HG03135 (cell line): ENCODE results near the gene DNASE2B.

Experiments used
- ATAC-seq: cut with Tn5 transposase; IDR thresholded peaks from one replicate; pipeline ENCODE4 v1.9.1; 2021; ENCODE audit warnings: mild to moderate bottlenecking, moderate library complexity; ENCODE audit not compliant: unreplicated experiment

Gene DNASE2B, protein sequence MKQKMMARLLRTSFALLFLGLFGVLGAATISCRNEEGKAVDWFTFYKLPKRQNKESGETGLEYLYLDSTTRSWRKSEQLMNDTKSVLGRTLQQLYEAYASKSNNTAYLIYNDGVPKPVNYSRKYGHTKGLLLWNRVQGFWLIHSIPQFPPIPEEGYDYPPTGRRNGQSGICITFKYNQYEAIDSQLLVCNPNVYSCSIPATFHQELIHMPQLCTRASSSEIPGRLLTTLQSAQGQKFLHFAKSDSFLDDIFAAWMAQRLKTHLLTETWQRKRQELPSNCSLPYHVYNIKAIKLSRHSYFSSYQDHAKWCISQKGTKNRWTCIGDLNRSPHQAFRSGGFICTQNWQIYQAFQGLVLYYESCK

DNA sequence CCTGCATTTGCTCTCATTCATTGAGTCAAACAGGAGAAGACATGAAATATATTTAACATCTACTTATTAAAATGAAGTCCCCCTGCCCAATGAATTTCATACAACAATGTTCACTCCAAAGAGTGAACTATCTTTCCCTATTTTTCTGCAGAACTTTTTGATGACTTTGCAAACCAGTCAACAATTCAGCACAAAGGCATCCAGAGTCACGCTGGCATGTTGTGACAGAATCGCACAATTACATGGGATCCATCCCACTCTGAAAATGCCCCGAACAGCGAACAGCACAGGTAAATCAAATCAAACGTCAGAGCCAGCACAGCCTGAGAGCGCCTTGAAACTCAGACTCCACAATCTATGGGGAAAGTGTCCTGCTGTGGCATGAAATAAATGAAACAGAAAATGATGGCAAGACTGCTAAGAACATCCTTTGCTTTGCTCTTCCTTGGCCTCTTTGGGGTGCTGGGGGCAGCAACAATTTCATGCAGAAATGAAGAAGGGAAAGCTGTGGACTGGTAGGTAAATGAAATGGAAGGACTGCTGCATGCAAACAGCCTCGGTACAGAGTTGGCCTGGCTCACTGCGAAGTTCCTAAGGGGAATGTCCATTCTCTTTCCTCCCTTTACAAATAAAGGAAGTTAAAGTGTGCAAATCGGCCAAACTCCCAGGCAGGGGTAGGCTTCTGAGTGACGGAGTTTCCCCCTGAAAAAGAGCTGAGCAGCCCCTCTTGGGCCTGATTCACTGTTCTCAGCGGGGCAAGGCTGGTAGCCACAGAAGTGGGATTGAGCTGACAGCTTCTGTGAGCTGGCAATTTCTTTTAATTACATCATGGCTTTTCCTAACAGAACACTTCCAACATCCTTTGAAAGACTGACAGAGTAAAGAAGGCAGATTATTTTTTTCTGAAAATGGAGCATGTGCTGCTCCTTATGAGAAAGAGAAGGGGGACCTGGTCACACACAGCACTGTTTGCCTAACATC, at the start of gene DNASE2B:
Gene DNASE2B (plus strand): TSS at position 310 of the 981 bp plus-strand sequence. CDS start 81 bp downstream, at position 391.
- no peak for ATAC-seq

DNA sequence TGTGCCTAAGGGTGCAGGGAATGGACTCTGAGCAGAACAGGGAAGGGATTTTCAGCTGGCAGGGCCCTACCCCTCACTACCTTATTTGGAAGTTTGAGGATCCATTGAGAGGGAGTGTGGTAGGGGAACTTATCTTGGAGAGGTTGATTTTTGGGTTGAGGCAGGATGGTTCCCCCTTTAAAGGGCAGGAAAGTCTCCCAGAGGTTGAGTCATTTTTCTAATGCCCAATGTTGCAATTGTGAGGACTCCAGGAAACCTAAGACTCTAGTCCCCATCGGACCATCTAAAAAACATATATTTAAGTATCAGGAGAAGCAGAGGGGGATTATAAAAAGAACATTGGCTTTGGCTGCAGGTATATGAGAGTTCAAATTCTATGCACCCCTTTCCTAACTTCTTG, 49.5 kb upstream of the DNASE2B start:
- no peak for ATAC-seq

DNA sequence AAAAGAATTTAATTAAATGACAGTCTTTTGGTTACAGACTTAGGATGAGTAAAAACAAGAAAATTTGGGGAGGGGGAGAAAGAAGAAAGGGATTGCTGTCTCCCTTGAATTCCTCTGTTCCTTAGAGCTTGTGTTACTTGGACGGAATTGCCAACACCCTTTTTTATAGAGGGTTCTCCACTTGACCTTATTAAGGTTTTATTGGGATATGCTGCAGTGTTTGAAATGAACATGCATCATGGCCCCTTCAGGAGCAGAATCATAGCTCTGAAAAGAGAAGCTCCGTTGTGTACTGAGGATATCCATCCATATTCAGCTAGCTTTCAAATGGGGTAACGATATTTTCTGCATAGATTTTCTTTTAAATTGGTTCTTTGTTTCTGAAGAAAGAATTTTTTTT, 48.2 kb upstream of the DNASE2B start:
- no peak for ATAC-seq

DNA sequence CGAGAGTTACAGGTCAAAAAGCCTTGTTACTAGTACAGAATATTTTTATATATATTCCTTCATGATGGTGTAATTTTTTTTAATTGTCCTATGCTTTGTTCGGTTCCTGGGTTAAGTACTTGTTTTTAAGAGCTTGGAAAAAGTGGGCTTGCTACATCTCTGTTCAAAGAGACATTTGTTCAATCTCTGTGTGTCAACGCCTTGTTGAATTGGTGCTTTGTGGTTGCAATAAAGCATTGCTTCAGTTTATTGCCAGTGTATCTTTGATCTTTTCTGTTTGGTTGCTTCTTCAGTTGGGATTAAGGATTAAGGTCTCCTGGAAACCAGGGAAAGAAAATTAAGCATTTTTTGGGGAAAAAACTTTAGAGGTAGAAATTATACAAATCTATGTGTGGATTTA, 47.7 kb upstream of the DNASE2B start:
- no peak for ATAC-seq

DNA sequence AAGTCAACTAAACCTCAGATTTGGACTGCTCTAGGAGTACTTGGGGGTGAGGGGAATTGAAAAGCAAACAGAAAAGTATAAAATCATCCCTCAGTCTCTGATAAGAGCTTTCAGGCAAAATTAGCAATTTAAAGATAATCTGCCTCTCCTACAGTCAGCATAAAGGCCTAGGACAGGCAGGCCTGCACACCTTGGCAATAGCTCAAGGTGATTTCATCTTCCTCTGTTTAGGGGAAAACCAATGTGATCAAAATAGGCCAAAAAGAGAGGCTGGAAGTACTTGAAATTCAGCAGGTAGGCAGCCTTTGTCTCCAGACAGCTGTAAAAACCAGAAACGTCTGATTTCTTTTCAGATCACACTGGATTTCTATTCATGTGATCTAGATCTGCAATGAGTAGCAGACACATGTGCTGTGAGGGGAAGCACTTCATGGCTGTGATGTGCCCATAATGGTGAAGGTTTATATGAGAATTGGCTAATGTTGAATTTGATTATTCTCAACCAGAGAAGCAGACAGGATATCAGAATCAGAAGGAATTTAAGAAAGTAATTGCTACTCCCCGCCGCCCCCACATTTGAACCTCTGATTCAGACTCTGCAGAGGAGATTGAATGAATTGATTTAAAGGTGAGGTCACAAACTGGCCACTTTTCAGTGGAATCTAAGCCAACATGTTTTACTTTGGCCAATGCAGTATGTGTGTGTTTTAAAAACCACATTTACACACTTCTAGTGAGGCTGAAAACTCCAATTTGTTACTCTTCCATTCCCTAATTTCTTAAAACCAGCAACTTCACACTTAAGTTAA, 45.8 kb upstream of the DNASE2B start:
- ATAC-seq: no peak

DNA sequence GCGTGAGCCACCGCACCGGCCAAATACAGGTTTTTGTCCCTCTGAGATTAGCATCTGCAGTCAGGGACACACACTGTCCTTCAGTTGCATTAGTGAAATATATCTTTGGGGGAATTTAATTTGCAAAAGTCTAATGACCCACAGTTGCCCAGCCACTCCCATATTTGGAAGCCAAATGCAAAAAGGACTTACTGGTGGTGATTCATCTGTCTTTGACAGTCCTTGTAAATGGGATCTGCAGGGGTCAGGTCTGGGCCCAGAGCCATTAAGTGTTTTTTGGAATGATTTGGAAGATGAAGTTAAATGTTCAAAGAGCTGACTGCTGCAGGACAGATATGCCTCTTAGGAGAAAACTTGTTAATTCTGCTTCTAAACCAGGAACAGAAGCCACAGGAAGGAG, 44.6 kb upstream of the DNASE2B start:
- no peak for ATAC-seq

DNA sequence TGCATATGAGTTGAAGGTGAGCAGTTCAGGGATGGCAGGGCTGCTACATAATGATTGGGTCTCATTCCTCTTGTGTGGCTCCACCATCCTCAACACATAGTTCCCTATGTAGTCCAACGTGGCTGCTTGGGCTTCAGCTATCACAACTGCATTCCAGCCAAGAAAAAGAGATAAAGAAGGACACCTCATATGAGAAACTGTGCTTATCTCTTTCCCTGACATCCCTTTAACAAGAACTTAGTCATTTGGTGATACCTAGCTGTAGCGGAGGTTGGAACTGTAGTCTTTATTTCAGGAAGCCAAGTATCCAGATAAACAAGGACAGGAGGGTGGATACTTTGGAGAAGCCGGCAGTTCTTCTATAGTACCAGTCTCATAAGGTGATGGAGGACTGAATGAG, 42.7 kb upstream of the DNASE2B start:
- ATAC-seq: no peak

DNA sequence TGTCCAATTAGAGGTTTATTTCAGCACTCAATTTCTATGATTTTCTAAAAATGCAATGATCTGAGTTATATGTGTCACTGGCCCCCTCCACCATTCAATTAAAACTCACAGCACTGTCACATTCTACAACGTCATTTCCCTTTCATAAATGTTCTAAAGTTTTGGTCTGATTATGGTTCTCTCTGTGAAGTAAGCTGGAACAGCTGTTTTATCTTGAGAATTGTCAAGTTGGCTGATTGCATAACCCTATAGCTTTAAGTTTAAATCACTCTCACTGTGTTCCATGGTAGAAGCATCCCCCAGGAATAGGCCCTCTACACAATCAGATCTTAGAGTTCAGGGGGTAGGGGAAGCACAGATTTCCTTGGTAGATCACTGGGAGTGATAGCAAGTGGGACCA, 41.4 kb upstream of the DNASE2B start:
- ATAC-seq: no peak

DNA sequence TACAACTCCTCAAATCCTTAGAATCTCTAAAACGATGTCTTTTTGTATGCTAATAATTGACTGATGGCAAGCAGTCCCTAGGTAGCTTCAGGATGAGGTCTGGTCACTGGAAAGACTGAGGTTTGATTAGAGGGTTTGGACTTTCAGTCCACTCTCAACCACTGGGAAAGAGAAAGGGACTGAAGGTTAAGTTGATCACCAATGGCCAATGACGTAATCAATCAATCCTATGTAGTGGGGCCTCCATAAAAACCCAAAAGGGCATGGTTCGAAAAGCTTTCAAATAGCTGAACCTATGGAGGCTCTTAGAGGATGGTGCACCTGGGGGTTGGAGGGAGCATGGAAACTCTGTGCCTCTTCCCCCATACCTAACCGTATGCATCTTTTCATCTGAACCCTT, 39.6 kb upstream of the DNASE2B start:
- no peak for ATAC-seq

DNA sequence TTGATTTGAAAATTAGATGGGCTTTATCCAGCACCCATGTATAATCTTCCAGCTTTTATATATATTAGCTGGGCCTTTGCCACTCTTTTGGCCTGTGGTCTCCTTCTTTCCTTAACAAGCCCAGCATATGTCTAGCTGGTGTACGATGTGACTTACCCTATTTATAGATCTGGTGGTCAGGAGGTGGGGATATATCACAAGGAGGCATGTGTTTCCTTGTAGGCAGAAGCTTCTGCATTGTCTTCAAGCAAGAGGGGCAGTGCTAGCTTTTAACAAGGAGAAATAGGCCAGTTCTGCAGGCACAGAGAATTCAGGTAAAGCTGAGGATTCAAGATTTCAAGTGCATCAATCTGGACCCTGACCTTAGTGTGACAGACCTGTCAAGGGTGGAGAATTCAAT, 38.0 kb upstream of the DNASE2B start:
- no peak for ATAC-seq

DNA sequence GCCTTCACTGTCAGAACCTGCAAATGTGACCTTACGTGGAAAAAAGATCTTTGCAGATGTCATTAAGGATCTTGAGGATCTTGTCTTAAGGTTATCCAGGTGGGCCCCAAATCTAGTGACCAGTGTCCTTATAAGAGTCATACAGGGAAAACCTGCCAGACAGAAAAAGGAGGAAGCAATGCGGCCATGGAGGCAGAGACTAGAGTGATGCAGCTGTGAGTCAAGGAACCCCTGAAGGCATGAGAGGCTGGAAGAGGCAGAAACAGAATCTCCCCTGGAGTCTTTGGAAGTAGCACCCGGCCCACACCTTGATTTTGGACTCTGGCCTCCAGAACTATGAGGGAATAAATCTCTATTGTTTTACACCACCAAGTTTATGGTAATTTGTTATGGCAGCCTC, 36.5 kb upstream of the DNASE2B start:
- no peak for ATAC-seq

DNA sequence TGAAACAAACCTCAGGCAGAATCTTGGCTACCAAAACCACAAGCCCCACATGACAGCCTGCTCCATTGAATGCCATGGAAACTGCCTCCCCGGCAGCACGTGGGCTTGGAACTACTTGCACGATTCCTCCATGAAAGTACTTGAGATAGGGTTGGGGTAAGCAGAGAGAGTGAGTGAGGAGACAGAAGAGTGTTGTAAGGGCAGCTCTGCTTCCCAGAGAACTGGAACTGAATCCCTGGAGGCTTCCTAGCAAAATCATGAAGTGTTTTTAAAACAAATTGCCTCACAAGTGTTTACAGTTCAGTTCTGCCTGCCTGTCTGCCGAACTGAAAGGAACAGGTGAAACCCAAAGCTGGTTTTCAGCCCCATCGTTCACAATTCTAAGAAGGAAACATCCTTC, 35.3 kb upstream of the DNASE2B start:
- ATAC-seq: no peak

DNA sequence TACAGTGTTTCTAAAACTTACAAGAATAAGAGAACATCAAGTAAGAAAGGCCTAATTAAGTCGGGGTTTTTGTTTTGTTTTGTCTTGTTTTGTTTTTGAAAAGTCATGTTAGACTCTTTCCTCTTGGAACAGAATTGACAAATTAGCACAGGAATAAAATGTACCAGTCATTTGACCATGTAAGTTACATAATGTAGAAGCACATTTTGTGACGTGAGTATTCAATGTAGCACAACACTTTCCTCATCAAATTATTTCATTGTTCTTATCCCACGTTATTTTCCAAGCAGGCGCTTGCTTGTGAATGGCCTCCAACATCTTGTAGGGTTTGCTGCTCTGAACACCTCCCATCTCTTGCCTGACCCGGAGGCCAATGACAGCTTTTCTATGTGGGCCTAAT, 34.7 kb upstream of the DNASE2B start:
- no peak for ATAC-seq

DNA sequence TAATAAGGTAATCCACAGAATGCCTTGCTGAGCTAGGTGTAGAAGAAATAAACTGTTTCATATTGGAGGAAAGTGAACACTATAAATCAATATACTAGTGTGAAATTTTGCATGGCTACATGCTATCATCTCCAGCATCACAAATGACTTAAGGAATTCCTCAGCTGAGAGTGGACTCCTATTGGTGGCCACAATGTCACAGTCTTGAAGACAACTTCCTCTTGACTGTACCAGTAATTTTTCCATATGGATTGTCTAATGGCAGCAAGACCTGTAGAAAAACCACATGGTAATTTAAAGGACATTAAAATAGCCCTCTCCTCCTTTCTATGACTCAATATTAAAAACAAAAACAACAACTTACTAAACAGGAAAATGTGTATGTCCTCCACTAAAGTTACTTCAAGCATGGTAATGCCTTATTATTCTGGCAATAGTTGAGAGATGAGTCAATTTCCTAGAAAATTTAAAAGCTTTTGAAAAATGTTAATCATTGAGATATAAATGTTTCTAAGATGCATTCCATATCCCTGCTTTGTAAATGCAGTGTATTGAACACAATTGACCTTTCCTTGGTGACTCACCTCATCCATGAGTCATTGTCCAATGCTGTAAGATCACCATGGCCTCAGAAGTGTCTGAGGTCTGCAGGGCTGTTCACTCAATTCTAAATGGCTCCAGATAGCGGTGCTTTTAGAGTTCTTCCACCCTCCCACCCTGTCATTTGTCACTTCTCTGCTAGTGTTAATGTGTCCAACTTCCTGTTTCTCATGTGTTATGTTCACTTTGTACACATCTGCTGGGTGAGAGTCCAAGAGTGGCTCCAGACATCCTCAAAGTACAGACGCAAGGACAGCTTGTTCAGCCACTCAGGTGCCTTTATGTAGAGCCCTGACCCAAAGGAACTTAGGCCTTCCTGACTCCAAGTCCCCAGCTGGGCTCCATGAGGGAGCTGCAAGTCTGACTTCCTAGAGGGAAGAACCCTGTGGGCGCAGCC, 32.8 kb upstream of the DNASE2B start:
- ATAC-seq: no peak

DNA sequence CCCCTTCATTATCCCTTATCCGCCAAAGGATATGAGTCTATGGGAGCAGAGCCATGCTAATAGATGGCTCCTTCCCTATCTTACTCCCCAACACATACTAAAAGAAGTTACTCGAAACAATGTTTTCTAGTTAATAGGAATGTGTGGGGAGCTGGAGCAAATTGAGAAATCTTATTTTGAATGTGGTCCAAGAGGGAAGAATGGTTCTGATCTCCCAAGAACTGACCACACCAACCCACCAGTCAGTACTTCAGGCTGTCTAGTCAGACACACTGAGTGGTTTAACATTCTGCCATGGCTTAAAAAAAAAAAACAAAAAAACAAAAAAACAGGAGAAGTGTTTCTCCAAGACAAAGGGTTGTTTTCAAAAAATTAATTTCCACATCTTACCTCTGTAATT, 31.5 kb upstream of the DNASE2B start:
- ATAC-seq: no peak

DNA sequence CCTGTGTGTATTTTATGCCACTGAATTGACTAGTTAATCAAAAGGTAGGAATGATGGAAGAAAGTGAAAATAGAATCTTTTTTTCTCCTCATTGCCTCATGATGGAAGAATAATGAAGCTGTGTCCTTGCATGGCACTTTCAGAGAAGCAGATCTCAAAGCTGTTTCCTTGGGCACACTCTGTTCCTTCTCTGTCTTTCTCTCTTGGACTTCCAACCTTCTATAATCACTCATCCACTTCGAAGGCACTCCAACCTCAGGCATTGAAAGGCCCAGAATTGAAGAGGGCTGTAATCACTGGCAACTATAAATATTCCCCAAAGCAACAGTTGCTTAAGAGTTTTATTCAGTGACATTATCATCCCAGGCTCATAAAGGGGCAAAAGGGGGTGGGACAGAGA, 31.1 kb upstream of the DNASE2B start:
- ATAC-seq: no peak

DNA sequence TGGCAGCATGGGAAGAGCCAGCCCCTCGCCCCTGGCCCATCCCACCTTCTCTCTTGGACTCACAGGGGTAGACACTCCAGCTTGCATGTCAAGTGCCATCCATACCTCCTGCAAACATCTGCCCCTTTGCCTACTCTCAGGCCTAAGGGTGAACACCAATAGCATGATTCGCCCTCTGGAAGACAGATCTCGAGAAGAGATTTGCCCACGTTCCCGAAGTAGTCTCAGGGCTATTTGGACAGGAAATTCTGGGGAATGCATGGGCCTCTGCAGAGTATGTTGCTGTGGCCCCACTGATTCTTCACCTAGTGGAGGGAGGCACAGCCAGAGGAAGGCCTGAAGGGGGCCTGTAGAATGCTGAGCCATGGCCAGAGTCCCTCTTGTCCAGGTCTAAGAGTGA, 29.8 kb upstream of the DNASE2B start:
- no peak for ATAC-seq

DNA sequence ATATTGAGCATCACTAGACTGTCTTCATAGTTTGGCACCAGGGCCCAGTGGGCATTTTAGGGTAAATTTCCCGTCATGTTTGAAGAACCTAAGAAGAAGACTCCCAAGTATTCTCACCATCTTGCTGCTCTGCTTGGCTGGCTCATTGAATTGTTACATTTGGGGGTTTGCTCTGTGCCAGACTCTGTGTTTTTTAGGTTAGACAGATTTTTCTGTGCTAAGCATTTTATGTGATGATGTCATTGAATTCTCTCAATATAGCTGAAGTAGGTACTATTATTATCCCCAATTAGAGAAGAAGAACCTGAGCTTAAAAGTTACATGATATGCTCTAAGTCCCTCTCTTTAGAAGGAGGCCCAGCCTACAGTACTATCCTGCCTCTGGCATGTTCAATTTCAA, 28.0 kb upstream of the DNASE2B start:
- no peak for ATAC-seq

DNA sequence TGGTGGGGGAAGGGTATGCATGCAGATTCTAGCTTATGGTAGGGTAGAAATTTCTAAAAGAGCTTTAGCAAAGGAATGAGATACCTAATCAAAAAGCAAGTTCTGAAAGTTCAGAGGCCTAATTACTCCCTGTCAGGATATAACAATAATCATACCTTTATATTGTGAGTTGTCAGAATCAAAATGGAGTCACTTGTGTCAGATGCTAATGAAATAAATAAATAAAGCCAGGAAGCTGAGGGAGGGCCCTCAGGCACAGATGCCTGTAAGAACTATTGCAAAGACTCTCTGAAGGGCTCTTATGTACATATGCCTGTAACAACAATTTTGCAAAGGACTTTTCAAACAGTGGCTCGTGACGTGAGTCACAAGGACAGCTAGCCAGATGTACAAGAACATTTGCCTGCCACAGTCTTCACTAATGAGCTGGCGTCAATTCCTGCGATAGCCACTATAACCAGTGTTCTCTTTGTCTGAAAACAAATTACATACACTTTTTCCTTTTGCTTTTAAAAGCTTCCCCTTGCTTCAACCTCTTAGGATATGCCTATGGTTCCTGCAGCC, 27.4 kb upstream of the DNASE2B start:
- no peak for ATAC-seq
